HG02943 (cell line): ENCODE data around the gene WRAP73.

ENCODE experiments used
- ATAC-seq: cut with Tn5 transposase; IDR thresholded peaks from one replicate; pipeline ENCODE4 v1.9.1; 2021; ENCODE audit warnings: mild to moderate bottlenecking, low read depth, moderate library complexity; ENCODE audit not compliant: unreplicated experiment

WRAP73 gene

DNA sequence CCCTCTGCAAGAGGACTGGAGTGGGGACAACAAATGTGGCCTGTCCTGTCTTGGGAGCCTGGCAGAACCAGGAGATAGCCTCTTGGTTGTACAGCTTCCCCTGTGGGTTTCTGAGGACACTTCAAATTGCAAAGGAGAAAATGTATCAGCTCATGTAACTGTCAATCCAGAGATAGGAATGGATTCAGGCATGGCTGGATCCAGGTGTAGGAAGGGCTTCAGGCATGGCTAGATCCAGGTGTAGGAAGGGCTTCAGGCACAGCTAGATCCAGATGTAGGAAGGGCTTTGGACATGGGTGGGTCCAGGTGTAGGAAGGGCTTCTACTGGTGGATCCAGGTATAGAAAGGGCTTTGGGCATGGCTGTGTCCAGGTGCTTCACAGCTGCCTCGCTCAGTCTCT, 33.3 kb upstream of the WRAP73 start:
- no peak for ATAC-seq

GRCh38 chr1:3681898-3682806, 32.2 kb upstream of the WRAP73 start:
- no peak for ATAC-seq

- ATAC-seq: no peak
Observed at GRCh38 chr1:3681231-3681897, 31.5 kb upstream of the WRAP73 start.

DNA sequence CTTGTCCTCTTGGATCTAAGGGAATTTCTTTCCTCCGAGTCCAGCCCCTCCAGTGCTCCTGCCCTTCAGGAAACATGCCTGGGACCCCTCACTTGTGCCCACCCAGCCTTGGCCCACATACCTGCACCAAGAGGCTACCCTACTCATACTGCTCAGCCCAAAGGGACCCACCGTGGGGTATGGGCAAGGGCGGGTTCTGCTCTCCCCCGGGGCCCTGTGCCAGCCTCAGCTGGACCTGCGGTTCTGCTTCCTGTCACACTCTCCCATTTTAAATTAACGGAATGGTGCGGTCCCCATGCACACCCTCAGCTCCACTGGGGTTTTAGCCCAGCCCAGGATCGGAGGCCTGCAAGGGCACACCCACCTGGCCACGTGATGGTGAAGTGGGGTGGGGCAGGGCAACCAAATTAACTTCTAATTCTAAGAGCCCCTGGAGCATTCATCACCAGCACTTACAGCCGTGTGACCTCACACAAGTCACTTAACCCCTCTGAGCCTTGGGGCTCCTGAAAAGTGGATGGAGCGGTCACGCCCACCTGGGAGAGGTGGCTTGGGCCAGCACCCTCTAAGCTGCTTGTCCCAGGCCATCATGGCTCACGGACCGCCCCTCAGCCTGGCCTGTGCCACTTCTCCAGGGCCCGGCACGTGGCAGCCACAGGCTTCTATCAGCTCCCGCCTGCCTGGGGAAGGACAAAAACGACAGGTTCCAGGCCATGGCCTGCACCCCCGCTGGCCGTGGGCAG, 30.8 kb upstream of the WRAP73 start:
- no peak for ATAC-seq

- ATAC-seq: no peak
Observed at GRCh38 chr1:3679799-3680453, 30.0 kb upstream of the WRAP73 start.

DNA sequence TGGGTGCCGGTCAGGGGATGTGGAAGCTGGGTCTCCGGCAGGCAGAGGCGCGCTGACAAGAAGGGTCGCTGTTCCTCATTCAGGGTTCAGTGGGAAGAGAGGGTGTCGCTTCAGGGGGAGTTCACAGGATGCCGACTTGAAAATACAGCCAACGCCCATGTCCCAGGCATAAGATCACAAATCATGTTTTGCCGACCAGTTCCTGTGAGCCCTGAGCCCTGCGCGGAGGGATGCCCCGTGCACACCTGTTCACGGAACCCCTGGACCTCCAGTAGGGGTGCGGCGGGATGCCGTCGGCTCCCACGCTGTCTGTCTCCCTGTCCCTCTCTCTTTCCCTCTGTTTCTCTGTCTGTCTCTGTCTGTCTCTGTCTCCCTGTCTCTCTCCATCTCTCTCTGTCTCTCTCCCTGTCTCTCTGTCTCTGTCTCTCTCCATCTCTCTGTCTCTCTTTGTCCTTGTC, 29.2 kb upstream of the WRAP73 start:
- ATAC-seq: no peak

DNA sequence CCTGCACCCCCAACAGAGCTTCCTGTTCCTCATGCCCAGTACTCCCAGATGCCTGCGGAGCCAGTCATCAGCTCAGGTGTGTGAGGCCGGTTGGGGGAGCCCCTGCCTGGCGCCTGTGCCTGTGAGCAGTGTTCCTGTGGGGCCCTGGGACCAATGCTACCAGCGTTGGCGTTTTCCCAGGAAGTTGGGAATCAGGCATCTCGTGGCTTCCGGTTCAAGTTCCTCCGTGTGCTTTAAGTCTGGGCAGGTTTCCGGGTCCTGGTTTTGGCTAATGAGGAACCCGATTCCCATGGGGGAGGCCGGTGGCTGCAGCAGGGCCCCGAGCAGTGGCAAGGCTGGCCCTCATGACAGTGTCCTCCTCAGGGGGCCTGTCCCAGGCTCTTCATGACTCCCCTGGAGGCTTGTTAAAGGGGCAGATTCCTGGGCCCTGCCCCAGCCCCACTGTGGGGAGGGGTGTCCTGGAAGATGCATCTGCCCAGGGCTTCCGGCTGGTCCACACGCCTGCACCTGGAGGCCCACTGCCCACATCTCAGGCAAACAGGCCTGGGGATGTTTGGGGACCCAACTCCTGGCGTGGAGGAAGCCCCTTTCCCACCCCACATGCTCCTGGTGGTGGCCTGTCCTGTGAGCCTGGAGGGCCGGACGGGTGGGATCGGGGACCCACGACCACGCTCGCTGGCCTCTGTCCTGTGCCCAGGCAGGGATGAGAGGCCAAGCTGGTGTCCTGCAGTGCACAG, 28.6 kb upstream of the WRAP73 start:
- no peak for ATAC-seq

DNA sequence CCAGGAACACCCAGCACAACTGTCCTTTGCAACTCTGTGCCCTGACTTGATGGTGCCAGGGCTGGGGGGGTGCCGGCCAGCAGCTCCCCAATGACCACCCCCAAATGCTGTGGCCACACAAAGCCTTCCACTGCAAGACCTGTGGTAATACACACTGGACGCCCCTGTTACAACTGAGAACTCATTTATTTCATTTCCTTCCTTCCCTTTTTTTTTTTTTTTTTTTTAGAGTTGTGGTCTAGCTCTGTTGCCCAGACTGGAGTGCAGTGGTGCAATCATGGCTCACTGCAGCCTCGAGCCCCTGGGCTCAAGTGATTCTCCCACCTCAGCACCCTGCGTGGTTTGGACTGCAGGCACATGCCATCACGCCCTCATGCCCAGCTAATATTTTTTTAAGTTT, 27.6 kb upstream of the WRAP73 start:
- ATAC-seq: peak; percentile 11

GRCh38 chr1:3676581-3677470, 26.9 kb upstream of the WRAP73 start:
- peak; percentile 57 for ATAC-seq

GRCh38 chr1:3675436-3675835, 25.5 kb upstream of the WRAP73 start:
- ATAC-seq: no peak

GRCh38 chr1:3674100-3675094, 24.5 kb upstream of the WRAP73 start:
- ATAC-seq: no peak

- ATAC-seq: no peak
Observed at GRCh38 chr1:3673381-3674099, 23.6 kb upstream of the WRAP73 start.

DNA sequence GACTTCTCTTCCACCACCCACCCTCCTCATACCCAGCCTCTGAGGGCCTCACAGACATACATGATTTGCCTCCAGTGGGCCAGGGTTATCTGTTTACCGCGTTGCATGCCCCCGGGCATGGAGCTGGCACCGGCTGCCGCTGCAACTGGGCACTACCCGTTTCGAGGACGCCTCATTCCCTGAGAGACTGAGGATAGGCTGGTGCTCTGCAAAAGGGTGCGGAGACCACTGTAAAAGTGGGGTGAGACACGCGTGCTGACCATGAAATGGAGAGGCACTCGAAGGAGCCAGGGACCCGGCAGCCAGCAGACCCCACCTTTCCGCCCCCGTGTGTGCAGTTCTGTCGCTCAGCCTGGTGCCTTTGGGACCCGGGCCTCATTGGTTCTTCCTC, 23.1 kb upstream of the WRAP73 start:
- ATAC-seq: no peak

GRCh38 chr1:3672231-3672970, 22.5 kb upstream of the WRAP73 start:
- no peak for ATAC-seq

- no peak for ATAC-seq
Observed at GRCh38 chr1:3671371-3672180, 21.7 kb upstream of the WRAP73 start.

DNA sequence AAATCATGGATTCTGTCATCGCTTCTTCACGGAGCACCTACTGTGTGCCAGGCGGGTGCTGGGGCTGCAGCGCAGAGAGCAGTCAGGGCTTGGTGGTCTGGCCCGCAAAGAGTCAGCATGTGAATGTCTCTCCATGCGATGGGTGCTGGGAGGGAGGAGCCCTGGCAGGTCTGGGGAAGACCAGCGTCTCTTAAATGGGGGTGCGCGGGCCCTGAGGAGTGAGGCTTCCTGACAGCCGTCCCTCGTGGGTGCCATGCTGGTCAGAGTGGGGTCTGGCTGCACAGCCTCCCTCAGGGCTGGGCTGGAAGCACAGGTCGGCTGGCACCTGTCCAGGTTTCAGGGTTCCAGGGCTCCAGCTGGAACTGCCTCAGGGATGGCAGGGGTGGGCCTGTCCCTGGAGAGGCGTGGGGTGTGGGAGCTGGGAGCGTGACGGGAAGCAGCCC, 20.9 kb upstream of the WRAP73 start:
- ATAC-seq: no peak
